A673 (cell line): ENCODE results near the gene CS.

Experiments
- EZH2 ChIP-seq: fragments of 200-600 bp; sonication (generic); IDR thresholded peaks from 2 replicates; pipeline ENCODE4 v1.6.1; 2017; ENCODE audit warnings: borderline replicate concordance, low read depth, mild to moderate bottlenecking, mixed read lengths, antibody characterized with exemption, low read length; ENCODE audit not compliant: poor library complexity, severe bottlenecking
- TF ChIP-seq, protein P1 (sequence below): fragments of 300-800, 200-600 bp; sonication (generic); conservative IDR thresholded peaks from 2 replicates; pipeline ENCODE4 v1.5.1; 2017; ENCODE audit warnings: low read depth, mild to moderate bottlenecking, antibody characterized with exemption, low read length, moderate library complexity, mixed read lengths

DNA sequence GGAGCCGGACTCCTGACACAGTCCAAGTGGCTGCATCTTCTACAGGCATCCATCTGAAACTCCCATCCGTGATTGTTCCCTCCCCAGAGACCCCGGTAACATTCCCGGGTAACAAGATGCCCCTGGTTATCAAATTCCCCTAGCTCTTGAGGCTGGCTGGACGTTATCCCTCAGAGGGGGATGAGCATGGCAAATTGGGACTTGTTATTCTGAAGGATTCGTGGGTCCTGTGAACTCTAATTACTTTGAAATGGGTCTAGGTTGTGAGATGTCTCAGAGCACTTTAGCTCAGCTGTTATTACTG, 34.3 kb upstream of the CS start:
- TF ChIP-seq, protein P1, sequence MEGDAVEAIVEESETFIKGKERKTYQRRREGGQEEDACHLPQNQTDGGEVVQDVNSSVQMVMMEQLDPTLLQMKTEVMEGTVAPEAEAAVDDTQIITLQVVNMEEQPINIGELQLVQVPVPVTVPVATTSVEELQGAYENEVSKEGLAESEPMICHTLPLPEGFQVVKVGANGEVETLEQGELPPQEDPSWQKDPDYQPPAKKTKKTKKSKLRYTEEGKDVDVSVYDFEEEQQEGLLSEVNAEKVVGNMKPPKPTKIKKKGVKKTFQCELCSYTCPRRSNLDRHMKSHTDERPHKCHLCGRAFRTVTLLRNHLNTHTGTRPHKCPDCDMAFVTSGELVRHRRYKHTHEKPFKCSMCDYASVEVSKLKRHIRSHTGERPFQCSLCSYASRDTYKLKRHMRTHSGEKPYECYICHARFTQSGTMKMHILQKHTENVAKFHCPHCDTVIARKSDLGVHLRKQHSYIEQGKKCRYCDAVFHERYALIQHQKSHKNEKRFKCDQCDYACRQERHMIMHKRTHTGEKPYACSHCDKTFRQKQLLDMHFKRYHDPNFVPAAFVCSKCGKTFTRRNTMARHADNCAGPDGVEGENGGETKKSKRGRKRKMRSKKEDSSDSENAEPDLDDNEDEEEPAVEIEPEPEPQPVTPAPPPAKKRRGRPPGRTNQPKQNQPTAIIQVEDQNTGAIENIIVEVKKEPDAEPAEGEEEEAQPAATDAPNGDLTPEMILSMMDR: no peak
- TF ChIP-seq EZH2: no peak
